ENCODE results near the gene BLTP3A. TPM values are rescaled to one million over a fixed set of nuclear protein-coding genes. Genes with fewer than 3 reads are reported as not detected.

Gene BLTP3A
- polyA plus RNA-seq, 3 donors, result 1.0 to 7.2 (median 1.2) TPM

DNA sequence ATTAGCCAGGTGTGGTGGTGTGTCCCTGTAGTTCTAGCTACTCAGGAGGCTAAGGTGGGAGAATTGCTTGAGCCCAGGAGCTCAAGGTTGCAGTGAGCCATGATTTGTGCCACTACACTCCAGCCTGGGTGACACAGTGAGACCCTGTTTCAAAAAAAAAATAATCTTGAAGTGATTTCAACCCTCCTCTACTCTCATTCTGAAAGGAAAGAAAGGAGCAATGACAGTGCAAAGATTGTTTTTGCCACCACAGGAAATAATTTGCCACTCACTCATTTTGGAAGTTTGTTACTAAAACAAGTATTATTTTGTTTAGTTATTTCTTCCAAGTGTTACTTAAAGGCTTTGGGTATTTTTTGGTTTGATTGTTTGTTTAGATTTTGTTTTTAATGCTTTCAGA lies 45.6 kb downstream of the BLTP3A start:
- intact Hi-C loops (cut with micrococcal nuclease), result no loop called here
- peaks cover 58 to 59% of the 10 kb centered on the region in 2 donors for H3K36me3 Mint-ChIP-seq

DNA sequence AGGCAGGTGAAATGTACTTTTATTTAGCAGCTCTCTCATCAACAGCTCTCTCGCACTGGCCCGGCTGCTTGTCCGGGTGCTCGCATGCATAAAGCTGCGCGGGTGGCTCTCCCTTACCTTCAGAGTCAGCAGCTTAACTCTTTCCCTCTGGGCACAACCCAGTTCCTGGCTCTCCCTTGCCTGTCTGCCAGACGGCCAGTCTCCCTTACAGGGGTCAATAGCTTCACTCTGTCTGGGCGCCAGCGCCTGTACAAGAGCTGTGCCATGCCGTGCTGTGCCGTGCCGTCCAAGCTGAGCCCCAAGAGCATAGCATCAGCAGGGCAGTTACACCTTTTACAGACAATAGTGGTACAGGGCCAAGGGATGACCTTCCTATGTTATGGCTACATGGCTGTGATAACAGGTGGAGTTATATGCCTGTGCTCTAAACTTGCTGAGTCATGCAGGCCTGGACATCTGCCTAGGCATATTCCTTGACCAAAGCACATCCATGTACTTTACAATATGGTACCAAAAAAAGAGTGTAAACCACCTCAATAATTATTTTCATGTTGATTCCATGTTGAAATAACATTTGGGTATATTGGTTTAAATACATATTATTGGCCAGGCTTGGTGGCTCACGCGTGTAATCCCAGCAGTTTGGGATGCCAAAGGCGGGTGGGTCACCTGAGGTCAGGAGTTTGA lies 47.9 kb downstream of the BLTP3A start:
- Mint-ChIP-seq H3K27ac (peak overlapping the region in 4 of 7 donors; percentile 21 to 79 (median 44)), H3K9me3 (peaks cover 0 to 1% (median 0%) of the 10 kb centered on the region in 7 donors), H3K4me1 (peaks cover 17% of the 10 kb centered on the region), H3K36me3 (peaks cover 43 to 54% of the 10 kb centered on the region in 2 donors), H3K27me3 (ENCODE audit: low read depth in 3 of 3) (no peaks in the 10 kb centered on the region), H3K4me3 (no peak overlapping the region)
- Histone ChIP-seq H3K27me3 (ENCODE audit: control insufficient read depth in 2 of 2, insufficient read depth in 2 of 2, low read length in 2 of 2) (no peaks in the 10 kb centered on the region), H3K4me2 (replicated peaks; ENCODE audit: extremely low read depth, low read length, poor library complexity, severe bottlenecking) (no peak overlapping the region), H2AFZ (ENCODE audit: insufficient read depth, low read depth, low read length, poor library complexity, severe bottlenecking) (no peak overlapping the region), H3K9ac (ENCODE audit: insufficient read depth, low read length, poor library complexity, severe bottlenecking) (no peak overlapping the region), H3K27ac (ENCODE audit: low read depth in 1 of 2, low read length in 2 of 2) (no peak overlapping the region), H4K20me1 (ENCODE audit: insufficient read depth, low read length) (no peaks in the 10 kb centered on the region), H3K9me3 (replicated peaks in 1 of 2; ENCODE audit: control insufficient read depth in 1 of 2, insufficient read depth in 1 of 2, low read length in 2 of 2) (no peaks in the 10 kb centered on the region), H3K36me3 (replicated peaks in 1 of 2; ENCODE audit: control insufficient read depth in 1 of 2, insufficient read depth in 2 of 2, low read length in 2 of 2) (peaks cover 2 to 40% of the 10 kb centered on the region in 2 donors), H3K4me3 (replicated peaks in 1 of 3; ENCODE audit: low read depth in 2 of 3, low read length in 3 of 3) (no peak overlapping the region), H3K79me2 (ENCODE audit: insufficient read depth, low read length) (no peaks in the 10 kb centered on the region), H3K4me1 (ENCODE audit: control insufficient read depth in 1 of 2, insufficient read depth in 2 of 2, low read length in 2 of 2) (peaks cover 16 to 17% of the 10 kb centered on the region in 2 donors)
- no peak for TF ChIP-seq CTCF (IDR thresholded peaks at IDR 0.05)
- 92% methylated on average over 13 of the region's 15 CpGs for WGBS (ENCODE audit: insufficient coverage)
- no peak for DNase-seq
- intact Hi-C loops (cut with micrococcal nuclease), result no loop called here

More for the DNA sequence above, 45.6 kb downstream of the BLTP3A start:
- peaks cover 0 to 1% (median 0%) of the 10 kb centered on the region in 7 donors for H3K9me3 Mint-ChIP-seq
- H3K36me3 ChIP-seq (replicated peaks in 1 of 2; ENCODE audit: control insufficient read depth in 1 of 2, insufficient read depth in 2 of 2, low read length in 2 of 2), result peaks cover 2 to 40% of the 10 kb centered on the region in 2 donors
- H4K20me1 ChIP-seq (ENCODE audit: insufficient read depth, low read length), result no peaks in the 10 kb centered on the region
- H3K9me3 ChIP-seq (replicated peaks in 1 of 2; ENCODE audit: control insufficient read depth in 1 of 2, insufficient read depth in 1 of 2, low read length in 2 of 2), result no peaks in the 10 kb centered on the region
- H3K4me3 ChIP-seq (replicated peaks in 1 of 3; ENCODE audit: low read depth in 2 of 3, low read length in 3 of 3), result no peak overlapping the region
- H3K79me2 ChIP-seq (ENCODE audit: insufficient read depth, low read length), result no peaks in the 10 kb centered on the region
- peaks cover 23% of the 10 kb centered on the region in 2 donors for H3K4me1 ChIP-seq (ENCODE audit: control insufficient read depth in 1 of 2, insufficient read depth in 2 of 2, low read length in 2 of 2)
- no peak overlapping the region for H3K4me2 ChIP-seq (replicated peaks; ENCODE audit: extremely low read depth, low read length, poor library complexity, severe bottlenecking)
- no peaks in the 10 kb centered on the region for H3K27me3 Mint-ChIP-seq (ENCODE audit: low read depth in 3 of 3)
- peak overlapping the region in 1 of 7 donors; percentile 8 for H3K27ac Mint-ChIP-seq
- no peaks in the 10 kb centered on the region for H3K27me3 ChIP-seq (ENCODE audit: control insufficient read depth in 2 of 2, insufficient read depth in 2 of 2, low read length in 2 of 2)
- no peak overlapping the region for H3K9ac ChIP-seq (ENCODE audit: insufficient read depth, low read length, poor library complexity, severe bottlenecking)
- H3K27ac ChIP-seq (ENCODE audit: low read depth in 1 of 2, low read length in 2 of 2), result no peak overlapping the region
- H2AFZ ChIP-seq (ENCODE audit: insufficient read depth, low read depth, low read length, poor library complexity, severe bottlenecking), result no peak overlapping the region
- no peak for DNase-seq
- peaks cover 24% of the 10 kb centered on the region for H3K4me1 Mint-ChIP-seq
- no peak overlapping the region for H3K4me3 Mint-ChIP-seq
- TF ChIP-seq CTCF (IDR thresholded peaks at IDR 0.05), result no peak

Small RNA genes lying within 50 kb of the gene (small RNA-seq; reads per million reads assigned to genes)
- not detected for gene RF00019 (ENCODE audit: insufficient read length, low read depth)

Other genes with a start within 250 kb of the BLTP3A start
- gene SPDEF, start 235.8 kb upstream of the BLTP3A start, polyA plus RNA-seq, result under 1 TPM in 1 of 3 donors, not detected in 2; 0.05 TPM
- 10 to 100 TPM in 1 of 3 donors, 1 to 10 TPM in 2; 6.2 to 19.3 (median 6.5) TPM for gene ILRUN, start 95.3 kb upstream of the BLTP3A start, polyA plus RNA-seq
- 100 to 1,000 TPM in 2 of 3 donors, 10 to 100 TPM in 1; 74.2 to 236 (median 229) TPM for gene SNRPC, start 34.6 kb upstream of the BLTP3A start, polyA plus RNA-seq
- gene TAF11, start 96.0 kb downstream of the BLTP3A start, polyA plus RNA-seq, result 10 to 100 TPM; 22.9 to 29.9 (median 26.0) TPM
- 1 to 10 TPM; 1.7 to 8.0 (median 3.1) TPM for gene ANKS1A, start 97.2 kb downstream of the BLTP3A start, polyA plus RNA-seq

Measured in CD14-positive monocyte (primary cell).